K562 (cell line): Measurements from ENCODE around the gene TENT4A. TPM values are rescaled to one million over a fixed set of nuclear protein-coding genes. Genes with fewer than 3 reads are reported as not detected.

Experiments
- HDGF ChIP-seq: fragments of 450-650 bp; IDR thresholded peaks from 2 replicates; pipeline ENCODE4 v1.6.1; 2016
- HNRNPH1 ChIP-seq: fragments of 200-400 bp; formaldehyde crosslinking; optimal IDR thresholded peaks from 2 replicates; pipeline ENCODE3; 2017; ENCODE audit warnings: low read depth, mild to moderate bottlenecking, low read length, moderate library complexity
- HSF4 ChIP-seq: fragments of 250-450 bp; sonication (Bioruptor Pico); IDR thresholded peaks from 2 replicates; pipeline ENCODE4 v2.1.2; 2022; ENCODE audit warnings: mild to moderate bottlenecking, moderate library complexity, borderline replicate concordance
- polyA plus RNA-seq, 8 experiments: library from polyadenylated mRNA; depleted of rRNA in 4 of 8; stranded (reverse) in 5 of 8; unstranded in 3 of 8; fragments of >200 nt; fragmentation: Nextera tagmentation in 2 of 8; fragmentation: Illumina TruSeq in 1 of 8; extraction: Ambion mirVana in 2 of 8; extraction: Trizol in 1 of 8; gene quantifications; 2 replicates each; pipeline versions ENCODE4 v1.2.1 to v1.2.3, GENCODE V29; 2011 to 2014; ENCODE audit warnings: inconsistent platforms in 1 of 8, missing spikeins in 1 of 8
- total RNA-seq, 7 experiments: library from RNA; depleted of rRNA in 6 of 7; stranded (reverse); fragments of >200 nt in 6 of 7; fragmentation: Illumina TruSeq in 2 of 7; extraction: Trizol in 2 of 7; gene quantifications; 2 replicates each; pipeline versions ENCODE4 v1.2.1 to v1.2.3, GENCODE V29; 2011 to 2021; ENCODE audit warnings: low replicate concordance in 1 of 7
- TF ChIP-seq, protein P1 (sequence below): sonication (generic); formaldehyde crosslinking; IDR thresholded peaks from 2 replicates; pipeline ENCODE4 v1.8.0; 2022; ENCODE audit warnings: missing genetic modification reagents, mild to moderate bottlenecking, borderline replicate concordance
- TF ChIP-seq, protein P2 (sequence below): sonication (generic); formaldehyde crosslinking; IDR thresholded peaks from 2 replicates; pipeline ENCODE4 v1.8.1; 2023; ENCODE audit warnings: mild to moderate bottlenecking, missing genetic modification reagents, moderate library complexity

The TENT4A gene
- total and polyA plus RNA-seq, 9 of the 15 experiments (the other 6 are each of a cell fraction or from before 2014, with no cell fraction given) = 1.3 to 27.3 (median 13.0) TPM

- TF ChIP-seq, protein P1, sequence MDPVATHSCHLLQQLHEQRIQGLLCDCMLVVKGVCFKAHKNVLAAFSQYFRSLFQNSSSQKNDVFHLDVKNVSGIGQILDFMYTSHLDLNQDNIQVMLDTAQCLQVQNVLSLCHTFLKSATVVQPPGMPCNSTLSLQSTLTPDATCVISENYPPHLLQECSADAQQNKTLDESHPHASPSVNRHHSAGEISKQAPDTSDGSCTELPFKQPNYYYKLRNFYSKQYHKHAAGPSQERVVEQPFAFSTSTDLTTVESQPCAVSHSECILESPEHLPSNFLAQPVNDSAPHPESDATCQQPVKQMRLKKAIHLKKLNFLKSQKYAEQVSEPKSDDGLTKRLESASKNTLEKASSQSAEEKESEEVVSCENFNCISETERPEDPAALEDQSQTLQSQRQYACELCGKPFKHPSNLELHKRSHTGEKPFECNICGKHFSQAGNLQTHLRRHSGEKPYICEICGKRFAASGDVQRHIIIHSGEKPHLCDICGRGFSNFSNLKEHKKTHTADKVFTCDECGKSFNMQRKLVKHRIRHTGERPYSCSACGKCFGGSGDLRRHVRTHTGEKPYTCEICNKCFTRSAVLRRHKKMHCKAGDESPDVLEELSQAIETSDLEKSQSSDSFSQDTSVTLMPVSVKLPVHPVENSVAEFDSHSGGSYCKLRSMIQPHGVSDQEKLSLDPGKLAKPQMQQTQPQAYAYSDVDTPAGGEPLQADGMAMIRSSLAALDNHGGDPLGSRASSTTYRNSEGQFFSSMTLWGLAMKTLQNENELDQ (CRISPR knock-in tag) = no peak
- TF ChIP-seq HDGF = no peak
- no peak for TF ChIP-seq HSF4
- no peak for TF ChIP-seq HNRNPH1
- TF ChIP-seq, protein P2, sequence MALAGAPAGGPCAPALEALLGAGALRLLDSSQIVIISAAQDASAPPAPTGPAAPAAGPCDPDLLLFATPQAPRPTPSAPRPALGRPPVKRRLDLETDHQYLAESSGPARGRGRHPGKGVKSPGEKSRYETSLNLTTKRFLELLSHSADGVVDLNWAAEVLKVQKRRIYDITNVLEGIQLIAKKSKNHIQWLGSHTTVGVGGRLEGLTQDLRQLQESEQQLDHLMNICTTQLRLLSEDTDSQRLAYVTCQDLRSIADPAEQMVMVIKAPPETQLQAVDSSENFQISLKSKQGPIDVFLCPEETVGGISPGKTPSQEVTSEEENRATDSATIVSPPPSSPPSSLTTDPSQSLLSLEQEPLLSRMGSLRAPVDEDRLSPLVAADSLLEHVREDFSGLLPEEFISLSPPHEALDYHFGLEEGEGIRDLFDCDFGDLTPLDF (CRISPR knock-in tag) = no peak
- TF ChIP-seq, all 486 proteins: peak for 0
Measured at GRCh38 chr5:6715271-6715670, 2.0 kb downstream of the TENT4A start (continued).
